ENCODE results near the gene BTF3.

GRCh38 chr5:73529081-73529480, 30.8 kb downstream of the BTF3 start:
- TF ChIP-seq POLR2A (IDR thresholded peaks at IDR 0.05) (no peak), CTCF (IDR thresholded peaks at IDR 0.05) (no peak)
